NCI-H1105 (cell line): Measurements from ENCODE around the gene AK4.

ENCODE experiments used
- DNase-seq: peaks from one replicate; lab custom pipeline; 2025; lab: John Stamatoyannopoulos, UW

The AK4 gene

GRCh38 chr1:65176591-65176990 lies 28.6 kb downstream of the AK4 start:
- no peak for DNase-seq

GRCh38 chr1:65177457-65177856 lies 29.5 kb downstream of the AK4 start:
- DNase-seq, result no peak

- DNase-seq, result no peak
Observed at GRCh38 chr1:65178235-65178634, 30.2 kb downstream of the AK4 start.

GRCh38 chr1:65179148-65179547 lies 31.1 kb downstream of the AK4 start:
- no peak for DNase-seq

GRCh38 chr1:65180977-65181376 lies 33.0 kb downstream of the AK4 start:
- DNase-seq, result no peak

- DNase-seq, result no peak
Observed at GRCh38 chr1:65182658-65183268, 34.8 kb downstream of the AK4 start.

- no peak for DNase-seq
Observed at GRCh38 chr1:65189576-65190115, 41.6 kb downstream of the AK4 start.

GRCh38 chr1:65190229-65190628 lies 42.2 kb downstream of the AK4 start:
- no peak for DNase-seq

- no peak for DNase-seq
Observed at GRCh38 chr1:65193129-65193695, 45.2 kb downstream of the AK4 start.

GRCh38 chr1:65195495-65196417 lies 47.8 kb downstream of the AK4 start:
- DNase-seq, result no peak

- no peak for DNase-seq
Observed at GRCh38 chr1:65196926-65197325, 48.9 kb downstream of the AK4 start.

- DNase-seq, result no peak
Observed at GRCh38 chr1:65197636-65198035, 49.6 kb downstream of the AK4 start.

- DNase-seq, result no peak
Observed at GRCh38 chr1:65198096-65198495, 50.1 kb downstream of the AK4 start.

- DNase-seq, result no peak
Observed at GRCh38 chr1:65200411-65200810, 52.4 kb downstream of the AK4 start.

- no peak for DNase-seq
Observed at GRCh38 chr1:65206836-65207235, 58.8 kb downstream of the AK4 start.

- DNase-seq, result no peak
Observed at GRCh38 chr1:65207317-65207716, 59.3 kb downstream of the AK4 start.

- DNase-seq, result no peak
Observed at GRCh38 chr1:65208563-65208973, 60.6 kb downstream of the AK4 start.

- DNase-seq, result peak; percentile 11
Observed at GRCh38 chr1:65209005-65209885, 61.2 kb downstream of the AK4 start.

- no peak for DNase-seq
Observed at GRCh38 chr1:65210325-65210724, 62.3 kb downstream of the AK4 start.

GRCh38 chr1:65211331-65211730 lies 63.3 kb downstream of the AK4 start:
- DNase-seq, result no peak

- no peak for DNase-seq
Observed at GRCh38 chr1:65213271-65214023, 65.4 kb downstream of the AK4 start.
